ENCODE results near the gene FGD5.

The FGD5 gene

DNA sequence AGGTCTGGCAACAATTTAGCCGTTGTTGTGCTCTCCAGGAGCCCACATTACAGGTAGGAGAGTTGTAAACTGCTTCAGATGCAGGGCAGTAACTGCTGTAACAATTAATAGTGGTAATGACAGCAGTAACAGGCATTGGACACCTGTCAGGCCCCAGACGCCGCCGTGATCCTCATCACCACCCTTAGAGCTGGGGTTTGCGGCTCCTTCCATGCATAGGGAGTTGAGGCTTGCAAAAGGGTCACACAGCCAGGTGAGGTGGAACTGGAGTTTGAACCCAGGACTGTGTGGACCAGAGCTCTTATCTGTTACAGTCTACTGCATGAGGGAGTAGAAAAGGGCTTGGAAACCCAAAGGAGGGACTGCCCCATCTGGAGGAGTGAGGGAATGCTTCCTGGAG, 101.8 kb downstream of the FGD5 start:
- TF ChIP-seq, protein P1, sequence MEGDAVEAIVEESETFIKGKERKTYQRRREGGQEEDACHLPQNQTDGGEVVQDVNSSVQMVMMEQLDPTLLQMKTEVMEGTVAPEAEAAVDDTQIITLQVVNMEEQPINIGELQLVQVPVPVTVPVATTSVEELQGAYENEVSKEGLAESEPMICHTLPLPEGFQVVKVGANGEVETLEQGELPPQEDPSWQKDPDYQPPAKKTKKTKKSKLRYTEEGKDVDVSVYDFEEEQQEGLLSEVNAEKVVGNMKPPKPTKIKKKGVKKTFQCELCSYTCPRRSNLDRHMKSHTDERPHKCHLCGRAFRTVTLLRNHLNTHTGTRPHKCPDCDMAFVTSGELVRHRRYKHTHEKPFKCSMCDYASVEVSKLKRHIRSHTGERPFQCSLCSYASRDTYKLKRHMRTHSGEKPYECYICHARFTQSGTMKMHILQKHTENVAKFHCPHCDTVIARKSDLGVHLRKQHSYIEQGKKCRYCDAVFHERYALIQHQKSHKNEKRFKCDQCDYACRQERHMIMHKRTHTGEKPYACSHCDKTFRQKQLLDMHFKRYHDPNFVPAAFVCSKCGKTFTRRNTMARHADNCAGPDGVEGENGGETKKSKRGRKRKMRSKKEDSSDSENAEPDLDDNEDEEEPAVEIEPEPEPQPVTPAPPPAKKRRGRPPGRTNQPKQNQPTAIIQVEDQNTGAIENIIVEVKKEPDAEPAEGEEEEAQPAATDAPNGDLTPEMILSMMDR (IDR thresholded peaks at IDR 0.05), result no peak

DNA sequence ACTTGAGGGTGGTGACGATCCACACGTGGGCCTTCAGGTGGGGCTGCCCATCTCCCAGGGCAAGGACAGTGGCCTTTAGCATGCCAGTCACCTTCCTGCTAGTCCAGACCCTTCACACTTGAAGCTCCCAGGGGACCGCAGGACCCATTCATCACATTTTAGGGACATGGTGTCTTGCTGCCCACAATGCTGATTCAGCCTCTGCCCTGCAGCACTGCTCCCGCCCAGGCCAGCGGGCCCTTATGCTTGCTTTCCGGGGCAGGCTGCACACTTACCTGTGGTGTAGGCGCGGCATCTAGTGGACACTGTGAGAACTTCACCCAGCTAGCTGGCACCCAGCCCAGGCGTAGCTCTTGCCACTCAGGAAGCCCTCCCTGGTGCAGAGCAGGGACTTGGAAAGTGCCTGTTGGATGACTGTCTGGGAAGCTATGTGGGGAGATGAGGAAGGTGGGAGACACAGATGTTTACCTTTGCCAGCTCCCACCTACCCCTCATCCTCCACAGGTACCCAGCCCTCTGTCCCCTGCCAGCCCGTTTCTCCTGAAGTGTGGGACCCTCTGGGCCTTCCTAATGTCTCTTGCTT, 102.4 kb downstream of the FGD5 start:
- TF ChIP-seq, protein P1 (IDR thresholded peaks at IDR 0.05), result peak; percentile 91

DNA sequence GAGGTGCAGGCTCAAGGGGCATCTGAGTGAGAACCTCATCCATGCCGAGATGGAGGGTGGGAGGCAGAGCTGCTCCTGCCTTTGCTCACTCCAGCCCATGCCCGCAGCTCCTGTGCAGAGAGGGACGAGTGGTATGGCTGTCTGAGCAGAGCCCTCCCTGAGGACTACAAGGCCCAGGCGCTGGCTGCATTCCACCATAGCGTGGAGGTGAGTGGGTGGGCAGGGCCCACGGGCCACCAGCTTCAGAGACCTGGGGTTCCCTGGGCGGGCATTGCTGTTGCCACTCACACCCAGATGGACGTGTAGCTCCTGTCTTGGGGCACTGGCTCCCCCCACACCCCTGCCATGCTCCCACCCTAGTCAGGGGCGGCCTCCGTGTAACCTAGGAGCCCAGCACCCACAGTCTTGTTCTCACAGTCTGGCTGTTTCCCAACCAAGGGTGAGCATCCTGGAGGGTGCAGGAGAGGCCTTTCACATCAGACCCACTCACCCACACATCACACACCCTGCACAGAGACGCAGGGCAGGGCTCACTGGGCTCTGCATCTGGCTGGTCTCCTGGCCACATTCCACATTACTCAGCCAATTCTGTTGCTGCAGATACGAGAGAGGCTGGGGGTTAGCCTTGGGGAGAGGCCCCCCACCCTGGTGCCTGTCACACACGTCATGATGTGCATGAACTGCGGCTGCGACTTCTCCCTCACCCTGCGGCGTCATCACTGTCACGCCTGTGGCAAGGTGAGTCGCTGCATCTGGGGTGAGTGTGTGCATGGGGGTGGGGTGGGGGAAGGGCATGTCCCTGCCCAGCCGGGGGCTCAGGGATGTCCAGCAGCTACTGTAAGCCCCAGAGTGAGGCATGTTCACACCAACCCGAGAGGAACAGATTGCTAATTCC, 103.3 kb downstream of the FGD5 start:
- TF ChIP-seq, protein P1 (IDR thresholded peaks at IDR 0.05), result no peak

DNA sequence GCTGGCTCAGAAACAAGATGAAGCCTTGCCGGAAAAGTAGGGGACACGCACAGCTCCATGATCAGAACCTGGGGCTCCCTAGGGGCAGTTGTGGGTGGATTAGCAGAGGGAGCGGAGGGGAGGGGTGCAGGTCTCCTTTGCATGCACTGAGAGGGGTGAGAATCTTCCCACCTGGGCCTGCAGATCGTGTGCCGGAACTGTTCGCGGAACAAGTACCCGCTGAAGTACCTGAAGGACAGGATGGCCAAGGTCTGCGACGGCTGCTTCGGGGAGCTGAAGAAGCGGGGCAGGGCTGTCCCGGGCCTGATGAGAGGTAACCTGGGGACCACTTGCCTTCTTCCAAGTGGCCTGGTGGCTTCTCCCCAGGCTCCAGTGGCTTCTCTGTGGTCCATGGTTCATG, 104.1 kb downstream of the FGD5 start:
- TF ChIP-seq, protein P1 (IDR thresholded peaks at IDR 0.05), result no peak

DNA sequence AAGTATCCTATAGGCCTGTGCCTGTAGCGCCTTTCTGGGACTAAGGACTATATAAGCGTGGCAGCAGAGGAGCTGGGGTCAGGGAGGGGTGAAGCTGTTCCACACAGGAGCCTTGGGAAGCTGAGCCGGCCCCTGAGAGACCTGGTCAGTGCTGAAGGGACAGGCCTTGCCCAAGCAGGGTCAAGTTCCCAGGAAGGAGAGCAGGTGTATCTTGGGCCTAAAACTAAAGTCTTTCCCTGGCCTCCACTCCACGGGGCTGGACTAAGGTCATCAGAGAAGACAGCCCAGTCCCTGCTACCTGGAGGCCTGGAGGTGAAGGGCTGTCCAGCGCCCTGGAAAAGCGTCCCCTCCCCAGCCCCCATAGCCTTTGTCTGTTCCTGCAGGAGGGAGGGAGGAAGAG, 104.7 kb downstream of the FGD5 start:
- TF ChIP-seq, protein P1 (IDR thresholded peaks at IDR 0.05), result no peak

DNA sequence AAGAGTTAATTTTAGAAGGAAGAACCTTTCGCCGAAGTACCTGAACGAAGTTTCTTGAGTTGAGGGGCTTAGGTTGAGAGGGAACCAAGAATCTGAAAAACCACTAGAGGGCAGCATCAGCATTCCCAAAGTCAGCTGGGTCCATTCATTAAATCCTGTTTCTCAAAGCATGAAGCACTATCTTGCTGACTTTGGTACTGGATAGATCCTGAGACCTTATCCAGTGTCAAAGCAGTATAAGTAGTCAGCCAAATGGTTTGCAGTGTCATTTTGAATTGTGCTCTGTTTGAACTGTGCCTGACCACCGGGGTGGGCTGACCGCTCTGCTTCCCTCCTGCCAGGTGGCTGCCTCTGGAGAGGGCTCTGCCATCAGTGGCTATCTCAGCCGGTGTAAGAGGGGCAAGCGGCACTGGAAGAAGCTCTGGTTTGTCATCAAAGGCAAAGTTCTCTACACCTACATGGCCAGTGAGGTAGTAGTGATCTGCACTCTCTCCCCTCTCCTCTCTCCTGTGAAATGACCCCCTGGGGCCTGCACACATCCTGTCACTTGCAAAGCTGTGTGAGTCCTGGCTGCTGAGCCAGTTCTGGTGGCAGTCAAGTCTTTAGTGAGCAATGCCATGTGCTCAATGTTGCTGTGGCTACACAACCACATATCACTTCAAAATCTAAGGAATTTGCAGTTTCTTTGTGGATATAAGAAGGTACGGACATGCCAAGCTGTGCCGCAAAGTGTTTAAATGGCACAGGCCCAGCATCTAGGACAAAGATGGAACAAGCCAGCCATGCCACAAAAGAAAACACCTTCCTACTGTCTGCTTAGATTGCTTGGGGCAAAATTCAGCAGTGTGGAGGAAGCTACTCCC, 107.2 kb downstream of the FGD5 start:
- TF ChIP-seq, protein P1 (IDR thresholded peaks at IDR 0.05), result peak; percentile 78

DNA sequence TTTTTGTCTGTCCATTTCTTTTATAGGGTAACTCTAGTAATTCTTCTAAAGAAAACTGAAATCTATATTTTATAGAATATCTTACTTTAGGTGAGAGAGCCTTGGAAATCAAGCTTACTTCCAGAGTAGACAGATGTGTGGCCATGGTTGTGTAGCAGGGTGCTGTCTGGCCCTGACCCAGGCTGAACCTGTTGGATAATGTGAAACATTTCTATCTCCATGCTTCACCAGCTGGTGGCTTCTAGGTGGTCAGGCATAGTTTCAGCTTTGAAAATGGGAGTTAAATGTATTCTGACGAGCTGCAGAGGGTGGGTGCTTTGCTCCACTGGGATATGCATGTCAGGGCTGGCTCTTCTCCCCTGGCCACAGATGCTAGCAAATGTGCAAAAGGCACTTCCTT, 107.8 kb downstream of the FGD5 start:
- TF ChIP-seq, protein P1 (IDR thresholded peaks at IDR 0.05), result no peak

All from LNCAP (cell line).